Vagina (tissue), 2 donors: Measurements from ENCODE around the gene RGL3.

Experiments
- CTCF ChIP-seq, 3 experiments: fragments of 450-650 bp in 2 of 3; fragments of 200-600 bp in 1 of 3; sonication (generic) in 1 of 3; IDR thresholded peaks; one replicate each; pipeline ENCODE4 v1.5.1; 2017 to 2019; ENCODE audit warnings: antibody characterized with exemption in 3 of 3, mild to moderate bottlenecking in 2 of 3, moderate library complexity in 2 of 3
- POLR2AphosphoS5 ChIP-seq, 2 donors: sonication (generic); formaldehyde crosslinking; IDR thresholded peaks; one replicate each; pipeline ENCODE4 v1.9.0; 2017; ENCODE audit warnings: antibody characterized with exemption in 2 of 2, mild to moderate bottlenecking in 2 of 2, low read depth in 1 of 2; ENCODE audit not compliant: insufficient read depth in 1 of 2

GRCh38 chr19:11408591-11408990, 10.5 kb downstream of the RGL3 start:
- TF ChIP-seq POLR2AphosphoS5 (IDR thresholded peaks at IDR 0.05; ENCODE audit: insufficient read depth in 1 of 2, low read depth in 1 of 2) (no peak), CTCF (IDR thresholded peaks at IDR 0.05) (no peak)
